HG02571 (cell line): ENCODE data around the gene RPS26.
A peak's percentile ranks its signal among the peaks of the same experiment; 100 is the strongest.
"Not testable (repeated sequence)": the region's sequence is repeated elsewhere in the genome, so short reads cannot be mapped to it uniquely, and the experiment has no call there.

Source experiments
- ATAC-seq: cut with Tn5 transposase; IDR thresholded peaks from one replicate; pipeline ENCODE4 v1.9.1; 2021; ENCODE audit warnings: mild to moderate bottlenecking, moderate library complexity; ENCODE audit not compliant: unreplicated experiment

Gene RPS26

DNA sequence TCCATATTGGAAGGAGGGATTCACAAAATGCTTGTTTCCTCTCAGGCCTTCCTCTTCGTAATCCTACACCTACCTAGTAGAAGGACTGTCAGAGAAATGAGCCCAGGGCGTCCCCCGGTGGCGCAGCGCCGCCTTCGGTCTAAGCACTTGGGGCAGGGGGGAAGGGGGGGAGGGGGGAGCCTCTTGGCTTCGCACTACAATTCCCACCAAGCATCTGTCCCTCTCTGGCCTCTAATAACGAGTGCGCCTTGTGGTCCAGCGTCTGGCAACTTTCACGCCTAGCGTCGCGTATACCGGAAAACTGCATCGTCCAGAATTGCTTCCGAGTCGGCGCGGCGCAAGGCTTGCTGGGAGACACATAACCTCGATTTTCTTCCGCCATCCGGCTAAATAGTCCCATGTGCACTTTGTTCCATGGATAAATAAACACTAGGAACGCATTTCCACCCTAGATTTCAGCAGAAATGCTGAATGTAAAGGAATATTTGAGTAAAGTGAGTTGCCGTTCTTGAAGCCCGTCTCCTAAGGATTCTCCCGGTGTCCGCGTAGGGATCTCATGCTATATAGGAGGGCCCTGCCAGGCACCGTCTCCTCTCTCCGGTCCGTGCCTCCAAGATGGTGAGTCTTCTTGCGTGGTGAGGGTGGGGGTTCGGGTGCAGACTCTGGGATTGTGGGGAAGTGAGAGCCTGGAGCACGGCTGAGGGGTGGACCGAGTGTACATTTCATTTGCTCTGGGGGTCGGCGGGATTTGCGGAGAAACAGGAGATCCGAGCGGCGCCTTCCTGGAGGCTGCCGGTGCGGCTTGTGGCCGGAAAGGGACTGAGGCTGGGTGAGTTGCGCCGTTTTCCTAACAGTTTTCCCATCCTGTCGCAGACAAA lies at the start of gene RPS26:
RPS26 (plus strand) TSS at position 367 of the 878 bp plus-strand sequence; CDS start at position 616, 249 bp downstream.
- ATAC-seq: peak; percentile 88

DNA sequence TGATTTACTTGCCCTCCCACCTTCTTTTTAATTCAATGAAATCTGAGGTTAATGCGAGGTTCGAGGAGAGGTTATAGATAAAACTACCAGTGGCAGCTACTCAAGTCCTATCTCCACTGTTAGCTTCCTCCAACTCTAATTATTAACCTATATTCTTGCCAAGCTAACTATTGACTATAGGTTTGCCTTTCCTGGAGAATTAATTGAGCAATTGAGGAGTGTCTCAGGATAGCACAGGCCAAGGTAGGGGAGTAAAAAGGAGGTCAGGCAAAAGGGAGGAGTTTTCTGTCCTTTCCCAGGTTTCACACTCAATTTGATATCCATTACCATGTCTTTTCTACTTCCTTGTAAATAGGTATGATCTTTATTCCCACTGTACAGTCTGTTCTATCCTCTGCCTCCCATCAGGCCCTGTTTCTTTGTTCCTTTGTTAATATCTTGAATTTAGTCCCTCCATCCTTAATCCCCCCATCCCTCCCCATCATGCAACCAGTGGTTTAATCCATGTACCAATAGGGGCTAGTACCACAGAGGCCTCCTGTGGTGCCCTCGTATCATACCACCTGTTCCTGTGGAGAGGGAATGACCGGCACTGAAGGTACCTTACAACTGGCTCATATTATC lies 48.4 kb upstream of the RPS26 start:
- ATAC-seq: no peak

DNA sequence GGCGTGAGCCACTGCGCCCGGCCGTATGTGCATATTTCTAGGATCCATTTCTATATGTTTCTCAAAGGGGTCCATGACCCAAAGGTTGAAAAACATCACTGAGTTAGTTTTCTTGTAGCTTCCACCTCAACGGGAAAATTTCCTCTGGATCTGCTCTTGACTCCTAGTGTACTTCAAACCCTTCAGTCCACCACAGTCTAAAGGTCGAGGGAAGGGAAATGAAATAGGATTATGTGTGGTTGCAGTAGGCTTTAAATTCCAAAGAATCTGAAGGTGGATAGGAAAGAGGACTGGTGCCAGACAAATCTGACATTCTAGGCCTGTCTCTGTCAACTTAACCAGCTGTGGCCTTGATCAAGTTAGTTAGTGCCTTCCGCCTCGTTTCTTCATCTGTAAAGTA lies 46.4 kb upstream of the RPS26 start:
- ATAC-seq: no peak

DNA sequence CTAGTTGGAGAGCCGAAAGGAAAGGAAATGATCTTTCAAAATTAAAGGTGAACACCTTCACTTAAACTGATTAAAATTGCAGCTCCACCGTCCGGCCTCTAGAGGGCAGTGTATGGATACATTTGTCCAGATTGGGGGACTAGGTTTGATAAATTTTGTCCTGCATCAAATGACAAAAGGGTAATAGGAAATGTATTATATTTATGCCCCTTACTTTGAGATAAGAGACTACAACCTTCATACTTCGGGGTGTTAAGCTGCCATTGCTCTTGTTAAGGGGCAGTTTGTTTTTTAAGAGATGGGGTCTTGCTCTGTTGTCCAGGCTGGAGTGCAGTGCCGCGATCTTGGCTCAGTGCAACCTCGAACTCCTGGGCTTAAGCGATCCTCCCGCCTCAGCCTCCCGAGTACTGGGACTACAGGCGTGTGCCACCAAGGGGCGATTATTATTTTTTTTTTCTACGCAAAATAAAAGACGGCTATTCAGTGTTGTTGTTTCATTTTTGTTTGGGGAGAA lies 45.5 kb upstream of the RPS26 start:
- no peak for ATAC-seq

DNA sequence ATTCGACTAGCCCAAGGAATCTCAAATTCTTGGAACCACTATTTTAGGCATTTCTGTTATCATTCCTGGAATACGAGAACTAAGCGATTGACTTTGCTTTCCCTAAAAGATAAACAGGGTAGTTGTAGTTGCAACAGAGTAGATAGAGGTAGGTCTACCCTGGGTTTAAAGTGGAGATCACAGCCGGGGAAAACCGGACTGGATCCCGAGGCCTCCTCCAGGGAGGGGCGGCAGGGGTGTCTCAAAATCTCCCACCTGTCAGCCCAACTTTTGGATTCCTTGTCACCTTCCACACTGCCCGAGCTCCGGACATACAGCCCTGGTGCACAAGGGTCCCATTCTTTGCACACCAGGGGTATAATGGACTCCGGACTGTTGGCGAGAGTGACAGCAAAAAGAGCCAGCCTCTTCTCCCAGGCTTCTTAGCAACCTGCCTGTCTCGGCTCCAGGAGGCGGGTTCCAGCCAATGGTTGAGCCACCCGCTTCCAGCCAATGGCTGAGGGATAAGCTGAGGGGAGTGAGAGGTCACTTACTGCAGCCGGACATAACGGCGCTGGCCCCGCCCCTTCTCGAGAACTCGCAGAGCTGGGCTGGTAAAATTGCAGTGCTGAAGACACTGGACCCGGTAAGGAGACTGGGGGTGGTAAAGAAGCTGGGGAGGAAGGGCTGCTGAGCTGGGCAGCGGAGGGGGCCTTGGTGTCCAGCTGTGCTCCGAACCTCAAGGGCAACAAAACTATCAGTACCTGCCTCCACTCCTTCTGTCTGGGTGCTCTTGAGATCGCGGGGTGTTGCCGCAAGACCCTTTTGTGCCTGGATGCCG lies 44.8 kb upstream of the RPS26 start, which contains the start of gene SUOX:
SUOX (plus strand) TSS at position 562 of the 820 bp plus-strand sequence. CDS start 4,946 bp downstream, outside the sequence.
- peak; percentile 99 for ATAC-seq

DNA sequence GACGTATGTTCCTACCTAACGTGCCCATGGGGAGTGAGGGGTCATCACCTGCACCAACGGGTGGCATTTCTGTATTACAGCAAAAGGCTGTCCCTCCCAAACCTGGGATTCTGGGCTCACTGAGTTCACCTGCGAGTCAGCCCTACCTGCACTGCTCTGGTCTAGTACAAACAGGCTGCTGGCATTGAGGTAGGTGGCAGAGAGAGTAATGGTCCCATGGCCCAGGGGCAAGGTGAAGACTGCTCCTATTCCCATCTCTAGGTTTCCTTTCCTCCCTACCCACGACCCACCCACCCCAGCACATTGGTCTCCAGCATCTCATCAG lies 44.2 kb upstream of the RPS26 start:
- no peak for ATAC-seq

DNA sequence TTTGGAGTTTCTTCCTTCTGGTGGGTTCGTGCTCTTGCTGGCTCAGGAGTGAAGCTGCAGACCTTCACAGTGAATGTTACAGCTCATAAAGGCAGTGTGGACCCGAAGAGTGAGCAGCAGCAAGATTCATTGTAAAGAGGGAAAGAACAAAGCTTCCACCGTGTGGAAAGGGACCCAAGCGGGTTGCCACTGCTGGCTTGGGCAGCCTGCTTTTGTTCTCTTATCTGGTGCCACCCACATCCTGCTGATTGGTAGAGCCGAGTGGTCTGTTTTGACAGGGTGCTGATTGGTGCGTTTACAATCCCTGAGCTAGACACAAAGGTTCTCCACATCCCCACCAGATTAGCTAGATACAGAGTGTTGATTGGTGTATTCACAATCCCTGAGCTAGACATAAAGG lies 42.2 kb upstream of the RPS26 start:
- not testable (repeated sequence) for ATAC-seq

DNA sequence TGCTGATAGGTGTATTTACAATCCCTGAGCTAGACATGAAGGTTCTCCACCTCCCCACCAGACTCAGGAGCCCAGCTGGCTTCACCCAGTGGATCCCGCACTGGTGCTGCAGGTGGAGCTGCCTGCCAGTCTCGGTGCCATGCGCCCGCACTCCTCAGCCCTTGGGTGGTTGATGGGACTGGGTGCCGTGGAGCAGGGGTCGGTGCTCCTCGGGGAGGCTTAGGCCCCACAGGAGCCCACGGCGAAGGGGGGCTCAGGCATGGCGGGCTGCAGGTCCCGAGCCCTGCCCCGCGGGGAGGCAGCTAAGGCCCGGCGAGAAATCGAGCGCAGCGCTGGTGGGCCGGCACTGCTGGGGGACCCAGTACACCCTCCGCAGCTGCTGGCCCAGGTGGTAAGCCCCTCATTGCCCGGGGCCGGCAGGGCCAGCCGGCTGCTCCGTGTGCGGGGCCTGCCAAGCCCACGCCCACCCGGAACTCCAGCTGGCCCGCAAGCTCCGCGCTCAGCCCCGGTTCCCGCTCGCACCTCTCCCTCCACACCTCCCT lies 41.6 kb upstream of the RPS26 start:
- not testable (repeated sequence) for ATAC-seq

DNA sequence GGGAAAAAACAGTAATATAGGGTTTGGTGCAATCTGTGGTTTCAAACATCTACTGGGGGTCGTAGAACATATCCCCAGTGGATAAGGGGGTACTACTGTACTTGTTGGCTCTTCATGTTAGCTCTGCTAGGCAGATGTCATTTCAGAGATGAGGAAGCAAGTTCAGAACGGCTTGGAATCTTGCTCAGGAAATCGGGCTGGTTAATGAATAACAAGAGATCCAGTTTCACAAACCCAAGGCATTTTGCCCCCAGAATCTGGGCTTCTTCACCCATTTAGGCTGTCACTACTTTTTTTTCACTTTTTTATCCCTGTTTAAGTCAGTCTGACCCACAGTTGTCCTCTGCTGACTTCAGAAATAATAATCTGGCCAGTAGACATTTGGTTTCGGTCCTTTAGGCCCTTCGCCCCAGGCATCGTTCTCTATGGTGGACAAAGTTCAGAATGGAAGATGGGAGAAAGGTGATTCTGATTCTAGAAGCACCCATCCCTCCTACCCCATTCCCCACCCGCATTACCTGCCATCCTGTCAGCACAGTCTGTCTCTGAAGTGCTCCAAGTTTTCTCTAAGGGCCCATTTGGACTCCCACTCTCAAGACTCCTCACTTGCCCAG lies 40.1 kb upstream of the RPS26 start:
- no peak for ATAC-seq

DNA sequence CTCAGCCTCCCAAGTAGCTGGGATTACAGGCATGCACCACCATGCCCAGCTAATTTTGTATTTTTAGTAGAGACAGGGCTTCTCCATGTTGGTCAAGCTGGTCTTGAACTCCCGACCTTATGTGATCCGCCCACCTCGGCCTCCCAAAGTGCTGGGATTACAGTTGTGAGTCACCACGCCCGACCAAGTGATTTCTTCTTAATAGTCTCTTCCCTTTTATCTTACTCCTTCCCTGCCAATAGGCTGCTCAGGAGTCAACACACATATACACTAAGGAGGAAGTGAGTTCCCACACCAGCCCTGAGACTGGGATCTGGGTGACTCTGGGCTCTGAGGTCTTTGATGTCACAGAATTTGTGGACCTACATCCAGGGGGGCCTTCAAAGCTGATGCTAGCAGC lies 38.3 kb upstream of the RPS26 start:
- not testable (repeated sequence) for ATAC-seq

DNA sequence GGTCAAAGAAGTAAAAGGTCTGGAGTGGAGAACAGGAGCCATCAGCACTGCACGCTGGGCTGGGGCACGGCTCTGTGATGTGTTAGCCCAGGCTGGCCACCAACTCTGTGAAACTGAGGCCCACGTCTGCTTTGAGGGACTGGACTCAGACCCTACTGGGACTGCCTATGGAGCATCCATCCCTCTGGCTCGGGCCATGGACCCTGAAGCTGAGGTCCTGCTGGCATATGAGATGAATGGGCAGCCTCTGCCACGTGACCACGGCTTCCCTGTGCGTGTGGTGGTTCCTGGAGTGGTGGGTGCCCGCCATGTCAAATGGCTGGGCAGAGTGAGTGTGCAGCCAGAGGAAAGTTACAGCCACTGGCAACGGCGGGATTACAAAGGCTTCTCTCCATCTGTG lies 37.5 kb upstream of the RPS26 start:
- ATAC-seq: no peak

DNA sequence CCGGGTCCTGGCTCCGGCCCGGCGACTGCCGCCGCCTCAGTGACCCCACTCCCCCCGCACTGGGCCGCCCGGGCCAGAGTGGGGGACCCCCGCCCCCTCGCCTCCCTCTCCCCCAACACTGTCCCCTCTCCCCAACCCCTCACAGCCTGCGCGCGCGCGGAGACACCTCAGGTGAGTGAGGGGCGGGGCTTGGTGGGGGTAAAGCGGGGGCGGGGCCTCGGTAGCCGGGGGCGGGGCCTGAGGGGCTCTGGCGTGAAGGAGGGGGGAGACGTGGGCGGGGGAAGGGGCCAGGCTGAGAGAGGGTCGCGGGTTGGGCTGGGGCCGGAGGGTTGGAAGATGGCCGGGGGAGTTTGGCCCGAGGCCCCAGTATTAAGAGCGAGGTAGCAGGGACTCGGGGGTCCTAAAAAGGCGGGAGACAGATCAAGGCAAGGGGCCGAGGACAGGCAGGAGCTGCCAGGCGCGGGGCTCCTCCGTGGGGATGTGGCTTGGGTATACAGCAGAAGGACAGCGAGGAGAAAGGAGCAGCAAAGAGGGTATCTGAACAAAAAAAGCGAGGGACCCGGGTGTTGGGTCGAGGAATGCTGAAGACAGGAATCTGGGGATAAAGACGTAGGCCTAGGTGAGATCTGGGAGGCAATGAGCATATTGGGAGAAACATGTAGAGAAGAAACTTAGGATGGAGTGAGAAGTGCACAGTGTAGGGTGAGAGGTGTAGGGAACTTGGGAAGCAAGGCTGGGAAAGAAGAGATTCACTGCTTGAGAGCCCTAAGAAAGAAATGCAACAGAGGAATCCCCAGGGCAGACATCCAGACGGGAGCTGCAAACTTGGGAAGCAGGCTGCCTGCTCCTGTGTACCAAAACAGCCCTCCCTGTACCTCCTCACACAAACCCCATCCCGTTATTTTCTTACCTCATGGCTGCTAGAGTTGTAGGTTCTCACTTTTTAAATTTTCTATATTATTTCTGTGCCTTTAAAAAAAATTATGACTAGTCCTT lies 33.9 kb upstream of the RPS26 start:
- ATAC-seq: peak; percentile 48

DNA sequence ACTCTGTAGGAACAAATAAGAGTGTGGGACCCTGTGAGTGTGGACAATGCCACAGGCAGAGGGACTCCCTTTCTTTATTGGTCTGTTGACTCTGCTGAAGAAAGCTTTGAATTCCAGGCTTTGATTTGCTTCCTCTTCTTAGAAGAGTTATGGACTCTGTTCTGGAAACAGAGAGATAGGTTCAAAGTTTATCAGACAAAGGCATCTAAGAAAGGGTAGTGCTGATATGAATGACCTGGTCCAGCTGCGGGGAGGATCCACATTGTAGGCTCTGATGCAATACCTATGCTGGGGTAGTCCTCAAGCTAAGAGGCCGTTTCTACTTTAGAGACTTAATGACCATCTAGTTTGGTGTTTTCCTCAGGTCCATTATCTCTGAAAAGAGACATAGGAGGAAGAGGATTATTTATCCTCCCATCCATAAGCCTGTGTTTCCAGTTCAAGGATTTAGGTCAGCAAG lies 31.6 kb upstream of the RPS26 start:
- ATAC-seq: no peak

DNA sequence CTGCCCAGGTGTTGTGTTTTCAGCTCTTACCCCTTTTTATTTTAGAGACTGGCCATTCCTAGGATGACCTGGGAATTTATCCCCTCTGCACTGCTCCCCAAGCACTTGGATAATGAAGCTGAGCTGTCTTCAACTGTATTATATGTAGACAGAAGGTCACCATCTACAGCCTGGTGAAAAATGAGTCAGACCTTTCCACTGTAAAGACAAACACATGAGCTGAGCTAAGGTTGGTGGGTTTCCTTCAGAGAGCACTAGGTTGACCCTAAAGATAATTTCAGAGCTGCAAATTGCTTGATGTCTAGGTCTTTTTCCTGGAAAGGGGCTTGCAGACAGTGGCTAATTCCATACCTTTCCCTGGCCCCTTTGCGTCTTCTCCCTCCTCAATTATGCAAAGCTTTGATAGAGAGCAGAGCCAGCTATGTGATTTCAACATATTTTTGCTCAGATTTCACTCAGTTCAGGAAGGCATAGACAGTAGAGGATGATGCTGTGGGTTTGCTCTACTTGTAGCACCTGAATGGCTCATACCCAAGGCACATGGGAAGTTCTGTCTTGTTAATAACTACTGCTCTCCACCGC lies 30.1 kb upstream of the RPS26 start:
- no peak for ATAC-seq

DNA sequence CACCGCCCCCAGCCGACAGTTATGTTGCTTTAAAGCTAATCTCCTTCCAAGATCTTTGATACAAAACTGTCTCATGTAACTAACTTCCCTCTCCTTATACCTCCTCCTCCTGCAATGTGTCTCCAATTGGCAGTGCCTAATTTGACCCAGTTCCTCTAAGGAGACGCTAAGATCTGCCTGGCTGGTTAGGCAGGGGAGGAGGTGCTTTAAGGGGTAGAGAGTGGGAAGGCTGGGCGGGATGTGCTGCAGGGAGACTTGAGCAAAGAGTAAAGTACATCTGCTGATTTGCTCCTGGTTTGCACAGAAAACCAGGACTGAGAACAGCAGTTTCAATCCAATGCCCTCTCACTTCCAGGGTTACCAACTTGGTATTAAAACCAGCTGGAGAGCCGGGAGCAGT lies 28.2 kb upstream of the RPS26 start:
- ATAC-seq: no peak

DNA sequence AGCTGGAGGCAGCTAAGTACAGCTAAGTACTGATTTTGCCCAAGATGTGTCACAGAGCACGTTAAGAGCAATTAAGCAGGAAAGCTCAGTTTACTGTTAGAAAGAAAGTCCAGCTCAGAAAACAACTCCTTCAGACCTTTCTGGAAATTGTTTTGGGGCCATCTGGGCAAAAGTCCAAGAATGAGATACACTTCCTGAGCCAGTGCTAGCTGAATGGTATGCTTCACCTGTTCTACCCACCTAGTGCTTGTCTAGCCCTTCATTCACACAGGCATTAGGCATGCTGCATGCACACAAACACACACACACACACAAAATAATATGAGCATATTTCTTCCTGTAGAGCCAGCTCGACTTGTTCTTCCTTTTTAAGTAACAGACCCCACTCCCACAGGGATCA lies 27.5 kb upstream of the RPS26 start:
- ATAC-seq: no peak

DNA sequence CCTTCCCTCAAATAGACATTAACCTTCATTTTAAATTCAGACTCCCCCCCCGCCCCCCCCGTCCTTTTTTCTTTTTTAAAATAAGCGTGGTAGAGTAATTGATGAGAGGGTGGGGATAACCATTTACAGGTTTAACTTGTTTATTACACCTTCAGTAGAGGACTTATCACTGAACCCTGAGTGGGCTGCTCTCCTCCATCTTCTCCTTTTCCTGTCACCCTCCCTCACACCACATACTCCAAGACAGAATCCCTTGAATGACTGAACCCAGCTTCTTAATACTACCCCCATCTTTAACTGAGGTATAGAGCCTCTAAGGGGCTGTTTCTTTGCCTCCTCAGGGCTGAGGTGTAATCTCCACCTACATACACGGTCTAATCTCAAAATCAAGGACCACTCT lies 24.5 kb upstream of the RPS26 start:
- no peak for ATAC-seq

DNA sequence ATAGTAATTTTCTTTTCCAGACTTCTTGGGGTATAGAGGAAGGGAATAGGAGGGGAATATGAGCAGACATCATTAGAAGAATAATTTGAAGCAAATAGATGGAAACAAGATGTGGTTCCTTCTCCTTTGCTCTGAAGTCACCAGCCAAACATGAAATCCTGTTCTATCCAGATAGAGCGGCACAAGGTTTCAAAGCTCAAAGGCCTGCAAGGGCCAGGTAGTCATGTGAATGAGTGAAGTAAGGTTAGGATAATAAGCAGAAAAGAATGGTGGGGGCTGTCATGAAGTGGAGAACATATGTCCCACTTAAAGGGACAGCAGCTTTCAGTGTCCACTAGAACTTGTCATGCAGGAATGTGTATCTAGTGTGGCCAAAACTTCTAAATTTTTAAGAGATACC lies 23.4 kb upstream of the RPS26 start:
- ATAC-seq: no peak
